Astrocyte (in vitro differentiated cells and primary cell): Measurements from ENCODE around the gene PSD4. TPM values are rescaled to one million over a fixed set of nuclear protein-coding genes. Genes with fewer than 3 reads are reported as not detected.

Experiments
- DNase-seq: peaks from one replicate; pipeline ENCODE4 v3.0.0-alpha.2; 2010; ENCODE audit warnings: low read depth
- FAIRE-seq: peaks from 2 replicates; lab custom pipeline; 2011; peaks lifted over from hg19 to GRCh38; lab: Jason Lieb, UNC
- H2AFZ ChIP-seq: 2 replicates; pipeline ENCODE4 v1.6.0; 2012; ENCODE audit warnings: low read depth, low read length, inconsistent platforms
- H3K27ac ChIP-seq: 2 replicates; pipeline ENCODE4 v1.5.1; 2011; ENCODE audit warnings: low read depth, low read length, inconsistent platforms
- H3K27me3 ChIP-seq: 2 replicates; pipeline ENCODE4 v1.6.0; 2011; ENCODE audit warnings: low read length, inconsistent platforms; ENCODE audit not compliant: insufficient read depth
- H3K36me3 ChIP-seq: 2 replicates; pipeline ENCODE4 v1.5.1; 2011; ENCODE audit warnings: low read length, inconsistent platforms; ENCODE audit not compliant: insufficient read depth
- H3K4me1 ChIP-seq: 2 replicates; pipeline ENCODE4 v1.5.1; 2011; ENCODE audit warnings: low read length, inconsistent platforms; ENCODE audit not compliant: insufficient read depth
- H3K4me2 ChIP-seq: 2 replicates; pipeline ENCODE4 v1.6.0; 2012; ENCODE audit warnings: low read length, inconsistent platforms
- H3K4me3 ChIP-seq: 2 replicates; pipeline ENCODE4 v1.5.1; 2011; ENCODE audit warnings: low read depth, mild to moderate bottlenecking, low read length, inconsistent platforms; ENCODE audit not compliant: insufficient read depth
- H3K79me2 ChIP-seq: 2 replicates; pipeline ENCODE4 v1.6.0; 2012; ENCODE audit warnings: mild to moderate bottlenecking, low read length, inconsistent platforms; ENCODE audit not compliant: insufficient read depth
- H3K9ac ChIP-seq: 2 replicates; pipeline ENCODE4 v1.6.0; 2012; ENCODE audit warnings: mild to moderate bottlenecking, low read length, inconsistent platforms
- H3K9me3 ChIP-seq: 2 replicates; pipeline ENCODE4 v1.5.1; 2012; ENCODE audit warnings: low read depth, mild to moderate bottlenecking, low read length, inconsistent platforms; ENCODE audit not compliant: insufficient read depth
- H4K20me1 ChIP-seq: 2 replicates; pipeline ENCODE4 v1.6.0; 2012; ENCODE audit warnings: low read length, inconsistent platforms; ENCODE audit not compliant: insufficient read depth
- H3K27ac Mint-ChIP-seq: one replicate; pipeline ENCODE4 v1.8.0; 2021; ENCODE audit warnings: mild to moderate bottlenecking, mixed read lengths; ENCODE audit not compliant: unreplicated experiment
- H3K27me3 Mint-ChIP-seq: one replicate; pipeline ENCODE4 v1.8.0; 2021; ENCODE audit warnings: low read depth, mixed read lengths; ENCODE audit not compliant: unreplicated experiment
- H3K36me3 Mint-ChIP-seq: one replicate; pipeline ENCODE4 v1.8.0; 2021; ENCODE audit warnings: low read depth, mixed read lengths; ENCODE audit not compliant: unreplicated experiment
- H3K4me1 Mint-ChIP-seq: one replicate; pipeline ENCODE4 v1.8.0; 2021; ENCODE audit warnings: low read depth, mixed read lengths; ENCODE audit not compliant: unreplicated experiment
- H3K4me3 Mint-ChIP-seq: one replicate; pipeline ENCODE4 v1.8.0; 2021; ENCODE audit warnings: mild to moderate bottlenecking, moderate library complexity, mixed read lengths; ENCODE audit not compliant: unreplicated experiment
- H3K9me3 Mint-ChIP-seq: one replicate; pipeline ENCODE4 v1.8.0; 2021; ENCODE audit warnings: mild to moderate bottlenecking, mixed read lengths; ENCODE audit not compliant: unreplicated experiment
- CTCF ChIP-seq: IDR thresholded peaks from 2 replicates; pipeline ENCODE4 v1.5.1; 2011; ENCODE audit warnings: low read depth, mild to moderate bottlenecking, inconsistent platforms, low read length, moderate library complexity; ENCODE audit not compliant: insufficient read depth
- EZH2 ChIP-seq: IDR thresholded peaks from 2 replicates; pipeline ENCODE4 v1.6.1; 2012; ENCODE audit warnings: mild to moderate bottlenecking, low read length, inconsistent platforms; ENCODE audit not compliant: insufficient read depth
- total RNA-seq: library from RNA; stranded (reverse); gene quantifications from 2 replicates; pipeline ENCODE4 v1.2.1, GENCODE V29; 2021

Gene PSD4
- total RNA-seq, 1 donor from 2014 or later: 4.0 TPM

GRCh38 chr2:113138428-113139322, 35.1 kb upstream of the PSD4 start:
- Mint-ChIP-seq H3K27me3 (peaks cover 4% of the 10 kb centered on the region), H3K9me3 (no peaks in the 10 kb centered on the region), H3K27ac (no peak overlapping the region), H3K36me3 (no peaks in the 10 kb centered on the region), H3K4me3 (no peak overlapping the region), H3K4me1 (no peaks in the 10 kb centered on the region)
- Histone ChIP-seq H4K20me1 (no peaks in the 10 kb centered on the region), H3K9me3 (no peaks in the 10 kb centered on the region), H3K27me3 (no peaks in the 10 kb centered on the region), H2AFZ (peak overlapping the region; percentile 14), H3K27ac (no peak overlapping the region), H3K4me2 (peak overlapping the region; percentile 29), H3K36me3 (no peaks in the 10 kb centered on the region), H3K4me3 (no peak overlapping the region), H3K79me2 (no peaks in the 10 kb centered on the region), H3K4me1 (peaks cover 4% of the 10 kb centered on the region), H3K9ac (no peak overlapping the region)
- TF ChIP-seq CTCF (peak; percentile 80), EZH2 (no peak)
- no peak for FAIRE-seq
- DNase-seq: no peak

- no peak for TF ChIP-seq EZH2
- no peak for TF ChIP-seq CTCF
- Mint-ChIP-seq H3K4me1 (no peaks in the 10 kb centered on the region), H3K27me3 (peaks cover 4% of the 10 kb centered on the region), H3K9me3 (peaks cover 2% of the 10 kb centered on the region), H3K27ac (no peak overlapping the region), H3K36me3 (no peaks in the 10 kb centered on the region), H3K4me3 (no peak overlapping the region)
- no peaks in the 10 kb centered on the region for H3K9me3 ChIP-seq
- H3K4me2 ChIP-seq: no peak overlapping the region
- no peaks in the 10 kb centered on the region for H3K36me3 ChIP-seq
- no peak overlapping the region for H3K9ac ChIP-seq
- FAIRE-seq: no peak
- no peaks in the 10 kb centered on the region for H3K79me2 ChIP-seq
- no peak for DNase-seq
- no peaks in the 10 kb centered on the region for H3K4me1 ChIP-seq
- H3K27me3 ChIP-seq: no peaks in the 10 kb centered on the region
- H4K20me1 ChIP-seq: no peaks in the 10 kb centered on the region
- H3K4me3 ChIP-seq: no peak overlapping the region
- no peak overlapping the region for H2AFZ ChIP-seq
- H3K27ac ChIP-seq: no peak overlapping the region
These were observed 32.3 kb upstream of the PSD4 start for GRCh38 chr2:113141451-113141850.

GRCh38 chr2:113142290-113142689, 31.5 kb upstream of the PSD4 start:
- H3K27ac Mint-ChIP-seq: no peak overlapping the region
- H3K4me2 ChIP-seq: no peak overlapping the region
- H3K27me3 Mint-ChIP-seq: peaks cover 4% of the 10 kb centered on the region
- H3K4me1 ChIP-seq: no peaks in the 10 kb centered on the region
- FAIRE-seq (no peak), DNase-seq (no peak)
- H2AFZ ChIP-seq: no peak overlapping the region
- H3K36me3 ChIP-seq: no peaks in the 10 kb centered on the region
- no peaks in the 10 kb centered on the region for H4K20me1 ChIP-seq
- peaks cover 2% of the 10 kb centered on the region for H3K9me3 Mint-ChIP-seq
- H3K4me3 ChIP-seq: no peak overlapping the region
- no peak overlapping the region for H3K27ac ChIP-seq
- H3K27me3 ChIP-seq: no peaks in the 10 kb centered on the region
- no peak overlapping the region for H3K9ac ChIP-seq
- no peaks in the 10 kb centered on the region for H3K9me3 ChIP-seq
- no peaks in the 10 kb centered on the region for H3K4me1 Mint-ChIP-seq
- H3K79me2 ChIP-seq: no peaks in the 10 kb centered on the region
- H3K36me3 Mint-ChIP-seq: no peaks in the 10 kb centered on the region
- no peak overlapping the region for H3K4me3 Mint-ChIP-seq
- TF ChIP-seq CTCF (no peak), EZH2 (no peak)
